Left lung (tissue), 10 donors: ENCODE measurements around the gene INO80C. TPM values are rescaled to one million over a fixed set of nuclear protein-coding genes. Genes with fewer than 3 reads are reported as not detected.

ENCODE experiments used
- ATAC-seq: fragments of 200-7000 bp; cut with Tn5 transposase; one replicate; pipeline ENCODE4 v1.9.1; 2020; ENCODE audit warnings: moderate library complexity
- DNase-seq, 4 donors: peaks; one replicate each; pipeline ENCODE4 v3.0.0-alpha.2; 2013 to 2020
- H3K27ac ChIP-seq, 2 donors: fragments of 200-600 bp; sonication (generic) in 1 of 2; one replicate each; pipeline versions ENCODE4 v1.5.0 to v1.8.0; 2020 to 2021
- H3K27me3 ChIP-seq, 2 donors: fragments of 200-600 bp; sonication (generic) in 1 of 2; one replicate each; pipeline versions ENCODE4 v1.5.0 to v1.8.0; 2020 to 2021
- H3K36me3 ChIP-seq, 2 donors: fragments of 200-600 bp; sonication (generic) in 1 of 2; one replicate each; pipeline versions ENCODE4 v1.5.0 to v1.8.0; 2020 to 2021
- H3K4me1 ChIP-seq, 2 donors: fragments of 200-600 bp; one replicate each; pipeline ENCODE4 v1.8.0; 2021
- H3K4me3 ChIP-seq, 2 donors: fragments of 200-600 bp; sonication (generic) in 1 of 2; one replicate each; pipeline versions ENCODE4 v1.5.0 to v1.8.0; 2020 to 2021; ENCODE audit warnings: mild to moderate bottlenecking in 1 of 2
- H3K9me3 ChIP-seq, 2 donors: fragments of 200-600 bp; sonication (generic) in 1 of 2; one replicate each; pipeline versions ENCODE4 v1.5.0 to v1.8.0; 2020 to 2021
- intact Hi-C, 2 donors: fragments of 100-400 bp; cut with DNase I; formaldehyde crosslinking; loops; one replicate each; pipeline versions ENCODE4 v1.11.2 to v1.14.2; 2022
- polyA plus RNA-seq, 6 donors: library from polyadenylated mRNA; unstranded; fragments of 120-200 nt; gene quantifications; one replicate each; pipeline ENCODE4 v1.2.1, GENCODE V29; 2013; ENCODE audit not compliant: insufficient read length in 6 of 6
- total RNA-seq, 2 donors: library from RNA; stranded (reverse); fragmentation: NEBNext Ultra II Directional; extraction: Animal tissue kit (Norgen Biotek cat#: 25700); gene quantifications; one replicate each; pipeline ENCODE4 v1.2.1, GENCODE V29; 2021
- TF ChIP-seq, protein P1 (sequence below), 2 donors: fragments of 200-600 bp; sonication (generic) in 1 of 2; IDR thresholded peaks; one replicate each; pipeline versions ENCODE4 v1.5.0 to v1.8.0; 2021; ENCODE audit warnings: antibody characterized with exemption in 2 of 2
- donor health status: DM: no; HTN: yes; CAD: no.
- donor health status: DM: no; HTN: no; CAD: no.

Gene INO80C
- total and polyA plus RNA-seq, 8 donors, result 27.0 to 41.6 (median 35.2) TPM

DNA sequence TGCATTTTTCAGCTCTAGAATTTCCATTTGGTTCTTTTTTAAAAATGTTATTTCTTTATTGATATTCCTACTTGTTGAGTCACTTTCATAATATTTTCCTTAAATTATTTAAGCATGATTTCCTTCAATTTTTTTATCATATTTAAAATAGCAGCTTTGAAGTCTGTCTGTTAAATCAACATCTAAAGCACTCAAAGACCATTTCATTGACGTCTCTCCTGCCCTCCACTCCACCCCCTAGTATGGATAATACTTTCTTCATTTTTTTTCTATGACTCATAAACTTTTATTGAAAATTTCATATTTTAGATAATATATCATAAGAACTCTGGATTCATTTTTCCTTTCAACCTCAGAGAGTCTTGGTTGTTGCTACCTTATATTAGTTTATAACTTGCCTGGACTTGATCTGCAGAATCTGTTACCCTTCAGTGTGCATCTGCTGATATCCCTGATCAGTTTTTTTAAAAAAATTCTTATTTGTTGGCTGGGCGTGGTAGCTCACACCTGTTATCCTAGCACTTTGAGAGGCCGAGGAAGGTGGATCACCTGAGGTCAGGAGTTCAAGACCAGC, 61.6 kb downstream of the INO80C start:
- TF ChIP-seq, protein P1, sequence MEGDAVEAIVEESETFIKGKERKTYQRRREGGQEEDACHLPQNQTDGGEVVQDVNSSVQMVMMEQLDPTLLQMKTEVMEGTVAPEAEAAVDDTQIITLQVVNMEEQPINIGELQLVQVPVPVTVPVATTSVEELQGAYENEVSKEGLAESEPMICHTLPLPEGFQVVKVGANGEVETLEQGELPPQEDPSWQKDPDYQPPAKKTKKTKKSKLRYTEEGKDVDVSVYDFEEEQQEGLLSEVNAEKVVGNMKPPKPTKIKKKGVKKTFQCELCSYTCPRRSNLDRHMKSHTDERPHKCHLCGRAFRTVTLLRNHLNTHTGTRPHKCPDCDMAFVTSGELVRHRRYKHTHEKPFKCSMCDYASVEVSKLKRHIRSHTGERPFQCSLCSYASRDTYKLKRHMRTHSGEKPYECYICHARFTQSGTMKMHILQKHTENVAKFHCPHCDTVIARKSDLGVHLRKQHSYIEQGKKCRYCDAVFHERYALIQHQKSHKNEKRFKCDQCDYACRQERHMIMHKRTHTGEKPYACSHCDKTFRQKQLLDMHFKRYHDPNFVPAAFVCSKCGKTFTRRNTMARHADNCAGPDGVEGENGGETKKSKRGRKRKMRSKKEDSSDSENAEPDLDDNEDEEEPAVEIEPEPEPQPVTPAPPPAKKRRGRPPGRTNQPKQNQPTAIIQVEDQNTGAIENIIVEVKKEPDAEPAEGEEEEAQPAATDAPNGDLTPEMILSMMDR (IDR thresholded peaks at IDR 0.05), result no peak
- Histone ChIP-seq H3K4me3 (no peak overlapping the region), H3K27me3 (no peaks in the 10 kb centered on the region), H3K9me3 (peaks cover 0 to 11% of the 10 kb centered on the region in 2 donors), H3K27ac (no peak overlapping the region), H3K4me1 (no peaks in the 10 kb centered on the region), H3K36me3 (no peaks in the 10 kb centered on the region)
- intact Hi-C loops, result no loop called here
- DNase-seq (no peak), ATAC-seq (no peak)

DNA sequence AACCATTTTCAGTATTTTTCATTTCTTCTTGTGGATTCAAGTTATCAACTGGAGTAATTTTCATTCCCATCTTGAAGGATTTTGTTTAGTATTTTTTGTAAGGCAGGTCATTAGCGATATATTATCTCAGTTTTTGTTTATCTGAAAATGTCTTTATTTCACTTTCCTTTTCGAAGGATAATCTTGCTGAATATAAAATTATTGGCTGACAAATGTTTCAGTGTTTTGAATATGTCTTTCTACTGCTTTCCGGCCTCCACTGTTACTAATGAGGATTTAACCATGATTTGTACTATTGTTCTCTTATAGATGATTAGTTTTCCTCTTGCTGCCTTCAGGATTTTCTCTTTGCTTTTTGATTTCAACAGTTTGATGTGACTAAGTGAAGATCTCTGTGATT, 62.4 kb downstream of the INO80C start:
- peaks cover 0 to 11% of the 10 kb centered on the region in 2 donors for H3K9me3 ChIP-seq
- no peak overlapping the region for H3K4me3 ChIP-seq
- H3K27ac ChIP-seq, result no peak overlapping the region
- no peak for ATAC-seq
- no peaks in the 10 kb centered on the region for H3K27me3 ChIP-seq
- intact Hi-C loops, result no loop called here
- DNase-seq, result no peak
- no peaks in the 10 kb centered on the region for H3K36me3 ChIP-seq
- peaks cover 0 to 3% of the 10 kb centered on the region in 2 donors for H3K4me1 ChIP-seq
- TF ChIP-seq, protein P1 (IDR thresholded peaks at IDR 0.05), result no peak

DNA sequence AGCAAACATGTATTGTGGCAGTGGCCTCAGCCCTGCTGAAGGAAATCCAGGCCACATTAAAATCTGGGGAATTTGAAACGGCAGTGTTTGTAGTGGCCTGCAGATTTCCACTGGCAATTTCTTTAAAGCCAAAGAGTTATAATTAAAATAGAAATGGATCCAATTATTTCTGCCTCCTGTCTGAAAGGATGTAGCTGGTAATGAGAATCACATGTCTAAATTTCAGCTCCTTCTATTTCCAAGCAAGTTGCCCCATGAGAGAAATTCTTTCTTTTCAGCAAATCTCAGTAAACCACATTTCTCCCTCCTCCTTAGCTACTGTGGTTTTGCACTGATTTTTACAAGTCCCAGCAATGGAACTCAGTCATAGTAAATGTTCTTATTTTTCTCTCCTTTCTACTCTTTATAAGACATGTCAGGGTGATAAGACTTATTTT, 65.2 kb downstream of the INO80C start:
- DNase-seq (no peak), ATAC-seq (no peak)
- no peak overlapping the region for H3K27ac ChIP-seq
- H3K36me3 ChIP-seq, result no peaks in the 10 kb centered on the region
- H3K4me1 ChIP-seq, result peaks cover 0 to 3% of the 10 kb centered on the region in 2 donors
- H3K9me3 ChIP-seq, result peaks cover 0 to 11% of the 10 kb centered on the region in 2 donors
- intact Hi-C loops, result no loop called here
- TF ChIP-seq, protein P1 (IDR thresholded peaks at IDR 0.05), result no peak
- no peak overlapping the region for H3K4me3 ChIP-seq
- no peaks in the 10 kb centered on the region for H3K27me3 ChIP-seq

DNA sequence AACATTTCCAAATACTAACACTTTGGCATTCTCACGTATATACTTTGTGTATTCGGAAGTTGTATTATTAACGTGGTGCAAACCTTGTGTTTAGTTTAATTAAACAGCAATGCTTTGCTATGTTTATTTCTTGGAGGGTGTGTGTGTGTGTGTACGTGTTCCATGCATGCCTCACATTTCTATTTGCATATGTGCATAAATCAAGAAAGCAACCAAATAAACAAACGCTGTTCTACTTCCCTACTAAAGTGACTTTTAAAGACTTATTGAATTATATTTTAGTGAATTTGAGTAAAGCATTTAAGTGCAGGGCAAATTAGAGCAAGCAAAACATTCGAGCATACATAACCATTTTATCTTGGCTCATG, 66.4 kb downstream of the INO80C start:
- TF ChIP-seq, protein P1 (IDR thresholded peaks at IDR 0.05), result no peak
- H3K4me1 ChIP-seq, result peaks cover 0 to 3% of the 10 kb centered on the region in 2 donors
- peaks cover 0 to 11% of the 10 kb centered on the region in 2 donors for H3K9me3 ChIP-seq
- no peak overlapping the region for H3K4me3 ChIP-seq
- ATAC-seq (no peak), DNase-seq (no peak)
- intact Hi-C loops, result no loop called here
- no peaks in the 10 kb centered on the region for H3K27me3 ChIP-seq
- no peak overlapping the region for H3K27ac ChIP-seq
- no peaks in the 10 kb centered on the region for H3K36me3 ChIP-seq

DNA sequence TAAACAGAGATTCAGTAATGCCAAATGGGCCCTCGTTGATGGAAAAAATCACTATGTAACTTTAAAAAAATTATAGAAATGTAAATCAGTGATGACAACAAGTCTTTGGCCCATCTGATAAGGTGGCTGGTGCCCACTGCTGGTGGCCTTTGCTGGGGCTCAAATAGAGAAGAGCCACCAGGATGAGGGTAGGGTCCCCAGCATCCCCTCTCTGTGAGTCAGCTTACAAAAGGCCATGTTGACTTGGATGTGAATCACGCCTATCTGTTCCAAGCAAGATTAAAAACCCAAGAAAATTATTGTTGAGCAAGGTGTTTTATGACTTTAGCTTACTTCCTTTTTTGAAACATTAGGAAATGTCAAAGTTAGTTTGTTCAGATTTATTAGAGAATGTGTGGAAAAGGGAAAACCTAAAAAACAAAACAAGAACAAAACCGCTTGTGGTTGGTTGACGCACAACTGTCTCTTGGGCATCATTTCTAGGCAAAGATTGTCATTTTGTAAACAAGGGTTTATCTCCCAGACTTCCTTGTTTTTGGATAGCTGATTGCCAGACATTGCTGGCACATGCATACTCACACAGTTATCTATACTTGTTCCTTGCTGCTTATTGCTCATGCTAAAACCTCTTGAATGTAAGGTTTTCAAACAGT, 66.9 kb downstream of the INO80C start:
- Histone ChIP-seq H3K9me3 (peaks cover 0 to 9% of the 10 kb centered on the region in 2 donors), H3K36me3 (no peaks in the 10 kb centered on the region), H3K27ac (no peak overlapping the region), H3K4me3 (no peak overlapping the region), H3K27me3 (no peaks in the 10 kb centered on the region), H3K4me1 (peaks cover 0 to 3% of the 10 kb centered on the region in 2 donors)
- TF ChIP-seq, protein P1 (IDR thresholded peaks at IDR 0.05), result no peak
- intact Hi-C loops, result no loop called here
- no peak for DNase-seq
- no peak for ATAC-seq
